ENCODE measurements around the gene HLA-DOA. TPM values are rescaled to one million over a fixed set of nuclear protein-coding genes. Genes with fewer than 3 reads are reported as not detected.

The HLA-DOA gene
- total and polyA plus RNA-seq, 10 of the 15 experiments (the other 5 are each of a cell fraction or from before 2014, with no cell fraction given) = 8.8 to 108 (median 58.3) TPM

- TF ChIP-seq REST (IDR thresholded peaks at IDR 0.05; ENCODE audit: low read depth, low read length) = no peak
- no peak for TF ChIP-seq BCLAF1 (IDR thresholded peaks at IDR 0.05)
Measured at GRCh38 chr6:32960563-32960962, 48.8 kb downstream of the HLA-DOA start (continued).

GRCh38 chr6:32956176-32956575 is 53.2 kb downstream of the HLA-DOA start:
- Histone ChIP-seq H2AFZ (ENCODE audit: control insufficient read depth, low read depth, low read length) (no peak overlapping the region), H3K36me3 (ENCODE audit: control insufficient read depth in 2 of 2, insufficient read depth in 2 of 2, low read length in 1 of 2) (no peaks in the 10 kb centered on the region), H3K9ac (ENCODE audit: control insufficient read depth, insufficient read depth, low read length) (no peak overlapping the region), H3K4me1 (ENCODE audit: control insufficient read depth, insufficient read depth, low read length) (peaks cover 24% of the 10 kb centered on the region), H3K79me2 (ENCODE audit: control insufficient read depth, insufficient read depth, low read length) (peaks cover 16% of the 10 kb centered on the region), H4K20me1 (ENCODE audit: control insufficient read depth, insufficient read depth) (no peaks in the 10 kb centered on the region), H3K9me3 (replicated peaks; ENCODE audit: control insufficient read depth, insufficient read depth, low read length) (no peaks in the 10 kb centered on the region), H3K27ac (ENCODE audit: control insufficient read depth, insufficient read depth) (no peak overlapping the region), H3K4me2 (ENCODE audit: control insufficient read depth, insufficient read depth) (peak overlapping the region; percentile 23; the same call in 1 of the 2 replicates), H3K4me3 (no peak overlapping the region), H3K27me3 (replicated peaks in 1 of 2; ENCODE audit: control insufficient read depth in 2 of 2, insufficient read depth in 2 of 2, low read length in 1 of 2) (no peaks in the 10 kb centered on the region)
- CTCF ChIA-PET = interaction anchor here (1.0 to 13.5 kb wide), 8 partner anchors 10 to 158 kb away, joined by 3 to 532 read pairs (median 67); partner anchors contain the start of genes BRD2, HLA-DMB, PSMB9 and TAP1
- BruUV-seq (replicated peaks) = no TSS peak
- DNase-seq (ENCODE audit: low read depth, low spot score) (no peak), ATAC-seq (no peak), FAIRE-seq (no peak)
- POLR2A ChIA-PET = interaction anchor here (0.6 to 13.5 kb wide), 11 partner anchors 9 to 780 kb away, joined by 4 to 486 read pairs (median 7); partner anchors contain the start of genes BRD2 and HLA-DMB
- 0% methylated on average over 2 of the region's 2 CpGs for WGBS (ENCODE audit: insufficient coverage, insufficient replicate concordance, low lambda C conversion rate, missing lambda C conversion rate)
- RAD21 ChIA-PET (ENCODE audit: unreplicated experiment) = interaction anchor here (0.6 to 8.3 kb wide), 6 partner anchors 8 to 271 kb away, joined by 3 to 224 read pairs (median 59); partner anchors contain the start of genes BRD2 and HLA-DMB
- SMC1A ChIA-PET (ENCODE audit: uncharacterized antibody, unreplicated experiment) = interaction anchor here (0.8 to 11.3 kb wide), 5 partner anchors 14 to 82 kb away, joined by 3 to 354 read pairs (median 195); partner anchors contain the start of genes BRD2 and HLA-DMB
- intact Hi-C loops (cut with micrococcal nuclease; ENCODE audit: unreplicated experiment) = no loop called here
- in situ Hi-C loops (cut with MboI) = loop anchor here (25.0 kb wide), 2 partner anchors 1394 to 1706 kb away; partner anchors contain the start of gene LTA
- TF ChIP-seq STAT1 (conservative IDR thresholded peaks at IDR 0.05) (no peak), MTA3 (IDR thresholded peaks at IDR 0.05; ENCODE audit: borderline replicate concordance, low read length) (no peak), STAT3 (IDR thresholded peaks at IDR 0.05; ENCODE audit: low read depth, low read length) (no peak), SUZ12 (IDR thresholded peaks at IDR 0.05; ENCODE audit: unreplicated experiment) (no peak), SRF (IDR thresholded peaks at IDR 0.05; ENCODE audit: low read depth in 2 of 2, low read length in 2 of 2) (no peak), IKZF2 (IDR thresholded peaks at IDR 0.05) (no peak), ZBTB40 (IDR thresholded peaks at IDR 0.05; ENCODE audit: borderline replicate concordance) (no peak)
